CD4-positive, alpha-beta T cell (primary cell): ENCODE measurements around the gene NRDE2. TPM values are rescaled to one million over a fixed set of nuclear protein-coding genes. Genes with fewer than 3 reads are reported as not detected.

Experiments used
- ATAC-seq: fragments of 200-7000 bp; cut with Tn5 transposase; one replicate; pipeline ENCODE4 v1.10.0; 2022; ENCODE audit warnings: mild to moderate bottlenecking; ENCODE audit not compliant: poor library complexity
- CTCF ChIA-PET: fragments of 350-600 bp; sonication (Branson Sonifier 250); formaldehyde crosslinking; loops from one replicate; lab custom pipeline; 2021; ENCODE audit warnings: antibody characterized with exemption, inconsistent platforms; lab: Charles Lee
- POLR2A ChIA-PET: fragments of 350-600 bp; sonication (Branson Sonifier 250); formaldehyde crosslinking; loops from one replicate; lab custom pipeline; 2021; ENCODE audit warnings: antibody characterized with exemption, inconsistent platforms; lab: Charles Lee
- DNase-seq, 14 experiments: peaks; one replicate each; pipeline ENCODE4 v3.0.0-alpha.2; 2013 to 2020; ENCODE audit warnings: mixed read lengths in 2 of 14
- H3K27ac ChIP-seq, 2 donors: one replicate each; pipeline versions ENCODE4 v1.5.1 to v1.7.0; 2013; ENCODE audit warnings: low read length in 2 of 2, low read depth in 1 of 2, mild to moderate bottlenecking in 1 of 2
- H3K27me3 ChIP-seq, 2 experiments: 1 replicate in 1 of 2; 2 replicates in 1 of 2; pipeline versions ENCODE4 v1.6.1 to v1.7.0; 2013; ENCODE audit warnings: low read length in 2 of 2, control low read depth in 1 of 2, mild to moderate bottlenecking in 1 of 2, moderate library complexity in 1 of 2; ENCODE audit not compliant: insufficient read depth in 2 of 2, control insufficient read depth in 1 of 2
- H3K36me3 ChIP-seq: one replicate; pipeline ENCODE4 v1.6.1; 2013; ENCODE audit warnings: low read length, control low read depth; ENCODE audit not compliant: insufficient read depth
- H3K4me1 ChIP-seq: one replicate; pipeline ENCODE4 v1.6.1; 2013; ENCODE audit warnings: low read length, control low read depth; ENCODE audit not compliant: insufficient read depth
- H3K4me3 ChIP-seq: one replicate; pipeline ENCODE4 v1.5.1; 2013; ENCODE audit warnings: mild to moderate bottlenecking, low read length, moderate library complexity
- H3K9me3 ChIP-seq, 2 experiments: 1 replicate in 1 of 2; 2 replicates in 1 of 2; pipeline versions ENCODE4 v1.6.1 to v1.7.0; 2013; ENCODE audit warnings: low read length in 2 of 2, mild to moderate bottlenecking in 2 of 2, control low read depth in 1 of 2, moderate library complexity in 1 of 2; ENCODE audit not compliant: control insufficient read depth in 1 of 2, insufficient read depth in 1 of 2
- H3K27ac Mint-ChIP-seq: one replicate; pipeline ENCODE4 v1.8.0; 2020; ENCODE audit warnings: mixed read lengths
- H3K27me3 Mint-ChIP-seq: one replicate; pipeline ENCODE4 v1.8.0; 2021; ENCODE audit warnings: mixed read lengths
- H3K36me3 Mint-ChIP-seq: one replicate; pipeline ENCODE4 v1.8.0; 2021; ENCODE audit warnings: low read depth, mixed read lengths
- H3K4me1 Mint-ChIP-seq: one replicate; pipeline ENCODE4 v1.8.0; 2021; ENCODE audit warnings: low read depth, mixed read lengths
- H3K4me3 Mint-ChIP-seq: one replicate; pipeline ENCODE4 v1.8.0; 2020; ENCODE audit warnings: mild to moderate bottlenecking, mixed read lengths
- H3K9me3 Mint-ChIP-seq: one replicate; pipeline ENCODE4 v1.8.0; 2020; ENCODE audit warnings: mixed read lengths
- CTCF ChIP-seq: fragments of 200-600 bp; IDR thresholded peaks from one replicate; pipeline ENCODE4 v1.8.0; 2022; ENCODE audit warnings: antibody characterized with exemption, mild to moderate bottlenecking
- intact Hi-C, 2 experiments: fragments of 100-400 bp; cut with DNase I in 1 of 2; cut with micrococcal nuclease in 1 of 2; formaldehyde crosslinking; loops; one replicate each; pipeline versions ENCODE4 v1.15.1 to v1.9.0; 2023 to 2025; cut with DNase I, micrococcal nuclease
- total RNA-seq, 174 experiments: library from RNA in 2 of 174; stranded (reverse) in 2 of 174; gene quantifications; one replicate each; pipeline ENCODE4 v1.2.3 and lab custom pipeline; 2021 to 2026

The NRDE2 gene
- total RNA-seq, 2 experiments from 2014 or later = 17.5 to 17.9 TPM

- ATAC-seq (no peak), DNase-seq (no peak)
- no peak overlapping the region for H3K4me3 ChIP-seq
- H3K36me3 ChIP-seq = peaks cover 34% of the 10 kb centered on the region
- peaks cover 74% of the 10 kb centered on the region for H3K36me3 Mint-ChIP-seq
- H3K27me3 Mint-ChIP-seq = no peaks in the 10 kb centered on the region
- H3K27ac Mint-ChIP-seq = no peak overlapping the region
- no peaks in the 10 kb centered on the region for H3K9me3 Mint-ChIP-seq
- no peak overlapping the region for H3K27ac ChIP-seq
- H3K4me1 ChIP-seq = peaks cover 5% of the 10 kb centered on the region
- no peaks in the 10 kb centered on the region for H3K27me3 ChIP-seq
- ChIA-PET CTCF (interaction anchor here (0.6 kb wide), 2 partner anchors 9 to 989 kb away, joined by 3 to 6 read pairs; no protein-coding TSS in a partner anchor), POLR2A (no interaction called here)
- H3K4me1 Mint-ChIP-seq = peaks cover 45% of the 10 kb centered on the region
- intact Hi-C loops = no loop called here
- no peaks in the 10 kb centered on the region for H3K9me3 ChIP-seq
- TF ChIP-seq CTCF = no peak
- no peak overlapping the region for H3K4me3 Mint-ChIP-seq
These were observed 12.6 kb downstream of the NRDE2 start for GRCh38 chr14:90319173-90319572.

GRCh38 chr14:90318016-90318415, 13.7 kb downstream of the NRDE2 start:
- Mint-ChIP-seq H3K9me3 (no peaks in the 10 kb centered on the region), H3K27me3 (no peaks in the 10 kb centered on the region), H3K27ac (no peak overlapping the region), H3K4me1 (peaks cover 36% of the 10 kb centered on the region), H3K36me3 (peaks cover 80% of the 10 kb centered on the region), H3K4me3 (no peak overlapping the region)
- H3K4me1 ChIP-seq = peaks cover 5% of the 10 kb centered on the region
- POLR2A ChIA-PET = interaction anchor here (0.6 kb wide), 1 partner anchor 13 kb away, joined by 4 read pairs; no protein-coding TSS in a partner anchor
- H3K27me3 ChIP-seq = no peaks in the 10 kb centered on the region
- CTCF ChIA-PET = no interaction called here
- ATAC-seq = no peak
- H3K27ac ChIP-seq = no peak overlapping the region
- no peak for DNase-seq
- H3K9me3 ChIP-seq = no peaks in the 10 kb centered on the region
- no peak for TF ChIP-seq CTCF
- peaks cover 42% of the 10 kb centered on the region for H3K36me3 ChIP-seq
- intact Hi-C loops = no loop called here
- H3K4me3 ChIP-seq = no peak overlapping the region

- Histone ChIP-seq H3K4me3 (no peak overlapping the region), H3K36me3 (peaks cover 48% of the 10 kb centered on the region), H3K9me3 (no peaks in the 10 kb centered on the region), H3K27me3 (no peaks in the 10 kb centered on the region), H3K4me1 (peaks cover 5% of the 10 kb centered on the region), H3K27ac (no peak overlapping the region)
- no peak for ATAC-seq
- Mint-ChIP-seq H3K27ac (no peak overlapping the region), H3K9me3 (no peaks in the 10 kb centered on the region), H3K4me1 (peaks cover 32% of the 10 kb centered on the region), H3K36me3 (peaks cover 79% of the 10 kb centered on the region), H3K27me3 (no peaks in the 10 kb centered on the region), H3K4me3 (no peak overlapping the region)
- ChIA-PET CTCF (interaction anchor here (1.4 kb wide), 1 partner anchor 11 kb away, joined by 3 read pairs; no protein-coding TSS in a partner anchor), POLR2A (no interaction called here)
- intact Hi-C loops = no loop called here
- no peak for TF ChIP-seq CTCF
- no peak for DNase-seq
These were observed 14.5 kb downstream of the NRDE2 start for GRCh38 chr14:90317286-90317685.
